ENCODE measurements around the gene SCUBE1.

The SCUBE1 gene

GRCh38 chr22:43179911-43180195 is 163.3 kb downstream of the SCUBE1 start:
- no peak for TF ChIP-seq GATA2 (IDR thresholded peaks at IDR 0.05; ENCODE audit: low read depth, low read length)

GRCh38 chr22:43179146-43179910 is 163.8 kb downstream of the SCUBE1 start:
- TF ChIP-seq GATA3 (IDR thresholded peaks at IDR 0.05; ENCODE audit: low read depth, low read length) = no peak
- TF ChIP-seq GATA2 (IDR thresholded peaks at IDR 0.05; ENCODE audit: low read depth, low read length) = no peak

- TF ChIP-seq GATA3 (IDR thresholded peaks at IDR 0.05; ENCODE audit: low read depth, low read length) (no peak), GATA2 (IDR thresholded peaks at IDR 0.05; ENCODE audit: low read depth, low read length) (no peak)
Observed at GRCh38 chr22:43177479-43177878, 165.7 kb downstream of the SCUBE1 start.

- no peak for TF ChIP-seq GATA2 (IDR thresholded peaks at IDR 0.05; ENCODE audit: low read depth, low read length)
- TF ChIP-seq GATA3 (IDR thresholded peaks at IDR 0.05; ENCODE audit: low read depth, low read length) = no peak
Observed at GRCh38 chr22:43176090-43176489, 167.1 kb downstream of the SCUBE1 start.

GRCh38 chr22:43174941-43175531 is 168.1 kb downstream of the SCUBE1 start:
- TF ChIP-seq GATA3 (IDR thresholded peaks at IDR 0.05; ENCODE audit: low read depth, low read length) (no peak), GATA2 (IDR thresholded peaks at IDR 0.05; ENCODE audit: low read depth, low read length) (no peak)

GRCh38 chr22:43173976-43174720 is 169.0 kb downstream of the SCUBE1 start:
- TF ChIP-seq GATA2 (IDR thresholded peaks at IDR 0.05; ENCODE audit: low read depth, low read length) = no peak
- no peak for TF ChIP-seq GATA3 (IDR thresholded peaks at IDR 0.05; ENCODE audit: low read depth, low read length)

- TF ChIP-seq GATA3 (IDR thresholded peaks at IDR 0.05; ENCODE audit: low read depth, low read length) (no peak), GATA2 (IDR thresholded peaks at IDR 0.05; ENCODE audit: low read depth, low read length) (no peak)
Observed at GRCh38 chr22:43173566-43173965, 169.6 kb downstream of the SCUBE1 start.

GRCh38 chr22:43172191-43172590 is 171.0 kb downstream of the SCUBE1 start:
- TF ChIP-seq GATA3 (IDR thresholded peaks at IDR 0.05; ENCODE audit: low read depth, low read length) = no peak
- no peak for TF ChIP-seq GATA2 (IDR thresholded peaks at IDR 0.05; ENCODE audit: low read depth, low read length)

GRCh38 chr22:43171607-43172006 is 171.6 kb downstream of the SCUBE1 start:
- no peak for TF ChIP-seq GATA3 (IDR thresholded peaks at IDR 0.05; ENCODE audit: low read depth, low read length)
- no peak for TF ChIP-seq GATA2 (IDR thresholded peaks at IDR 0.05; ENCODE audit: low read depth, low read length)

GRCh38 chr22:43171019-43171491 is 172.1 kb downstream of the SCUBE1 start:
- no peak for TF ChIP-seq GATA2 (IDR thresholded peaks at IDR 0.05; ENCODE audit: low read depth, low read length)
- TF ChIP-seq GATA3 (IDR thresholded peaks at IDR 0.05; ENCODE audit: low read depth, low read length) = no peak

GRCh38 chr22:43170131-43170480 is 173.1 kb downstream of the SCUBE1 start:
- no peak for TF ChIP-seq GATA3 (IDR thresholded peaks at IDR 0.05; ENCODE audit: low read depth, low read length)
- no peak for TF ChIP-seq GATA2 (IDR thresholded peaks at IDR 0.05; ENCODE audit: low read depth, low read length)

- TF ChIP-seq GATA2 (IDR thresholded peaks at IDR 0.05; ENCODE audit: low read depth, low read length) (no peak), GATA3 (IDR thresholded peaks at IDR 0.05; ENCODE audit: low read depth, low read length) (no peak)
Observed at GRCh38 chr22:43169310-43170130, 173.7 kb downstream of the SCUBE1 start.

- no peak for TF ChIP-seq GATA2 (IDR thresholded peaks at IDR 0.05; ENCODE audit: low read depth, low read length)
- TF ChIP-seq GATA3 (IDR thresholded peaks at IDR 0.05; ENCODE audit: low read depth, low read length) = no peak
Observed at GRCh38 chr22:43168471-43169309, 174.5 kb downstream of the SCUBE1 start.
